Nephron (organoid): Measurements from ENCODE around the gene IRX3.

Source experiments
- H3K27ac Mint-ChIP-seq, 3 experiments: 2 replicates each; pipeline ENCODE4 v1.8.0; 2020; ENCODE audit warnings: mixed read lengths in 3 of 3, mild to moderate bottlenecking in 2 of 3, moderate library complexity in 1 of 3
- H3K27me3 Mint-ChIP-seq: 2 replicates; pipeline ENCODE4 v1.8.0; 2021; ENCODE audit warnings: low read depth, mild to moderate bottlenecking, moderate library complexity, mixed read lengths
- H3K36me3 Mint-ChIP-seq: 2 replicates; pipeline ENCODE4 v1.8.0; 2020; ENCODE audit warnings: low read depth, mixed read lengths
- H3K4me1 Mint-ChIP-seq: 2 replicates; pipeline ENCODE4 v1.8.0; 2020; ENCODE audit warnings: mixed read lengths
- H3K4me3 Mint-ChIP-seq, 3 experiments: 2 replicates each; pipeline ENCODE4 v1.8.0; 2020; ENCODE audit warnings: mild to moderate bottlenecking in 3 of 3, mixed read lengths in 3 of 3, moderate library complexity in 2 of 3
- H3K9me3 Mint-ChIP-seq: 2 replicates; pipeline ENCODE4 v1.8.0; 2020; ENCODE audit warnings: mixed read lengths
- CTCF ChIP-seq, 3 experiments: fragments of 200-600 bp; sonication (generic); IDR thresholded peaks; one replicate each; pipeline ENCODE4 v1.5.0; 2021; ENCODE audit warnings: antibody characterized with exemption in 3 of 3; ENCODE audit not compliant: unreplicated experiment in 3 of 3

The IRX3 gene

GRCh38 chr16:54316095-54316889 is 29.7 kb upstream of the IRX3 start:
- Mint-ChIP-seq H3K36me3 (no peaks in the 10 kb centered on the region), H3K27me3 (peaks cover 23% of the 10 kb centered on the region)

GRCh38 chr16:54313789-54314188 is 27.2 kb upstream of the IRX3 start:
- H3K27ac Mint-ChIP-seq = no peak overlapping the region
- H3K27me3 Mint-ChIP-seq = peaks cover 28% of the 10 kb centered on the region
- H3K4me1 Mint-ChIP-seq = no peaks in the 10 kb centered on the region
- no peaks in the 10 kb centered on the region for H3K36me3 Mint-ChIP-seq
- H3K9me3 Mint-ChIP-seq = peaks cover 3% of the 10 kb centered on the region
- TF ChIP-seq CTCF (IDR thresholded peaks at IDR 0.05; ENCODE audit: unreplicated experiment in 3 of 3) = no peak
- H3K4me3 Mint-ChIP-seq = no peak overlapping the region

More at GRCh38 chr16:54316095-54316889, 29.7 kb upstream of the IRX3 start:
- H3K27ac Mint-ChIP-seq = no peak overlapping the region
- peaks cover 2% of the 10 kb centered on the region for H3K9me3 Mint-ChIP-seq
- no peak overlapping the region for H3K4me3 Mint-ChIP-seq
- peaks cover 8% of the 10 kb centered on the region for H3K4me1 Mint-ChIP-seq
- no peak for TF ChIP-seq CTCF (IDR thresholded peaks at IDR 0.05; ENCODE audit: unreplicated experiment in 3 of 3)

- no peak overlapping the region for H3K4me3 Mint-ChIP-seq
- peaks cover 3% of the 10 kb centered on the region for H3K9me3 Mint-ChIP-seq
- H3K27ac Mint-ChIP-seq = no peak overlapping the region
- no peaks in the 10 kb centered on the region for H3K4me1 Mint-ChIP-seq
- H3K36me3 Mint-ChIP-seq = no peaks in the 10 kb centered on the region
- TF ChIP-seq CTCF (IDR thresholded peaks at IDR 0.05; ENCODE audit: unreplicated experiment in 3 of 3) = no peak
- H3K27me3 Mint-ChIP-seq = peaks cover 24% of the 10 kb centered on the region
Measured at GRCh38 chr16:54312502-54312991, 26.0 kb upstream of the IRX3 start.

- H3K36me3 Mint-ChIP-seq = no peaks in the 10 kb centered on the region
- TF ChIP-seq CTCF (IDR thresholded peaks at IDR 0.05; ENCODE audit: unreplicated experiment in 3 of 3) = no peak
- H3K27me3 Mint-ChIP-seq = peaks cover 42% of the 10 kb centered on the region
Measured at GRCh38 chr16:54309341-54309740, 22.8 kb upstream of the IRX3 start.

GRCh38 chr16:54305080-54305479 is 18.5 kb upstream of the IRX3 start:
- TF ChIP-seq CTCF (IDR thresholded peaks at IDR 0.05; ENCODE audit: unreplicated experiment in 3 of 3) = no peak
- no peak overlapping the region for H3K4me3 Mint-ChIP-seq
- no peaks in the 10 kb centered on the region for H3K4me1 Mint-ChIP-seq
- no peaks in the 10 kb centered on the region for H3K9me3 Mint-ChIP-seq
- no peaks in the 10 kb centered on the region for H3K36me3 Mint-ChIP-seq
- no peak overlapping the region for H3K27ac Mint-ChIP-seq
- peaks cover 54% of the 10 kb centered on the region for H3K27me3 Mint-ChIP-seq

More at GRCh38 chr16:54309341-54309740, 22.8 kb upstream of the IRX3 start:
- Mint-ChIP-seq H3K4me3 (no peak overlapping the region), H3K4me1 (no peaks in the 10 kb centered on the region), H3K27ac (no peak overlapping the region), H3K9me3 (peaks cover 3% of the 10 kb centered on the region)

- Mint-ChIP-seq H3K36me3 (no peaks in the 10 kb centered on the region), H3K27ac (no peak overlapping the region), H3K9me3 (no peaks in the 10 kb centered on the region), H3K4me1 (no peaks in the 10 kb centered on the region), H3K4me3 (no peak overlapping the region), H3K27me3 (peaks cover 57% of the 10 kb centered on the region)
- no peak for TF ChIP-seq CTCF (IDR thresholded peaks at IDR 0.05; ENCODE audit: unreplicated experiment in 3 of 3)
Measured at GRCh38 chr16:54303613-54304012, 17.0 kb upstream of the IRX3 start.
